ENCODE measurements around the gene NUDT3. TPM values are rescaled to one million over a fixed set of nuclear protein-coding genes. Genes with fewer than 3 reads are reported as not detected.

The NUDT3 gene
- total RNA-seq, 6 experiments from 2014 or later: 14.5 to 22.7 (median 16.7) TPM

DNA sequence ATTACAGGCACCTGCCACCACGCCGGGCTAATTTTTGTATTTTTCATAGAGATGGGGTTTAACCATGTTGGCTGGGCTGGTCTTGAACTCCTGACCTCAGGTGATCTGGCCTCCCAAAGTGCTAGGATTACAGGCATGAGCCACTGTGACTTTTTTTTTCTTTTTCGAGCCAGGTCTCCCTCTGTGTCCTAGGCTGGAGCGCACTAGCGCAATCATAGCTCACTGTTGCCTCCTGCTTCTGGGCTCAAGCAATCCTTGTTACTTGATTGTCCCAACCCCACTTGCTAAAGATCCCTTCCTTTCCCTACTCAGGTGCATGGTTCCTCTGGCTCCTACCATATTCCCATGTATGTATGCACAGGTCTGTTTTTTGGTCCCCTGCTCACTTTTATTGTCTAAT lies 116.3 kb downstream of the NUDT3 start:
- Histone ChIP-seq H3K4me3 (no peak overlapping the region), H3K27me3 (no peaks in the 10 kb centered on the region), H3K36me3 (peaks cover 0 to 7% (median 0%) of the 10 kb centered on the region in 4 donors), H3K27ac (no peak overlapping the region), H3K9me3 (no peaks in the 10 kb centered on the region), H3K4me1 (peaks cover 0 to 10% (median 3%) of the 10 kb centered on the region in 4 donors)
- no CpG with 5 or more reads among the region's 5 CpGs for WGBS (ENCODE audit: insufficient coverage, low coverage, low lambda C conversion rate, missing lambda C conversion rate)
- TF ChIP-seq, protein P1, sequence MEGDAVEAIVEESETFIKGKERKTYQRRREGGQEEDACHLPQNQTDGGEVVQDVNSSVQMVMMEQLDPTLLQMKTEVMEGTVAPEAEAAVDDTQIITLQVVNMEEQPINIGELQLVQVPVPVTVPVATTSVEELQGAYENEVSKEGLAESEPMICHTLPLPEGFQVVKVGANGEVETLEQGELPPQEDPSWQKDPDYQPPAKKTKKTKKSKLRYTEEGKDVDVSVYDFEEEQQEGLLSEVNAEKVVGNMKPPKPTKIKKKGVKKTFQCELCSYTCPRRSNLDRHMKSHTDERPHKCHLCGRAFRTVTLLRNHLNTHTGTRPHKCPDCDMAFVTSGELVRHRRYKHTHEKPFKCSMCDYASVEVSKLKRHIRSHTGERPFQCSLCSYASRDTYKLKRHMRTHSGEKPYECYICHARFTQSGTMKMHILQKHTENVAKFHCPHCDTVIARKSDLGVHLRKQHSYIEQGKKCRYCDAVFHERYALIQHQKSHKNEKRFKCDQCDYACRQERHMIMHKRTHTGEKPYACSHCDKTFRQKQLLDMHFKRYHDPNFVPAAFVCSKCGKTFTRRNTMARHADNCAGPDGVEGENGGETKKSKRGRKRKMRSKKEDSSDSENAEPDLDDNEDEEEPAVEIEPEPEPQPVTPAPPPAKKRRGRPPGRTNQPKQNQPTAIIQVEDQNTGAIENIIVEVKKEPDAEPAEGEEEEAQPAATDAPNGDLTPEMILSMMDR (IDR thresholded peaks at IDR 0.05): no peak
- TF ChIP-seq POLR2A (IDR thresholded peaks at IDR 0.05): no peak
- ATAC-seq (no peak), DNase-seq (no peak)
- intact Hi-C loops (cut with DNase I): no loop called here

DNA sequence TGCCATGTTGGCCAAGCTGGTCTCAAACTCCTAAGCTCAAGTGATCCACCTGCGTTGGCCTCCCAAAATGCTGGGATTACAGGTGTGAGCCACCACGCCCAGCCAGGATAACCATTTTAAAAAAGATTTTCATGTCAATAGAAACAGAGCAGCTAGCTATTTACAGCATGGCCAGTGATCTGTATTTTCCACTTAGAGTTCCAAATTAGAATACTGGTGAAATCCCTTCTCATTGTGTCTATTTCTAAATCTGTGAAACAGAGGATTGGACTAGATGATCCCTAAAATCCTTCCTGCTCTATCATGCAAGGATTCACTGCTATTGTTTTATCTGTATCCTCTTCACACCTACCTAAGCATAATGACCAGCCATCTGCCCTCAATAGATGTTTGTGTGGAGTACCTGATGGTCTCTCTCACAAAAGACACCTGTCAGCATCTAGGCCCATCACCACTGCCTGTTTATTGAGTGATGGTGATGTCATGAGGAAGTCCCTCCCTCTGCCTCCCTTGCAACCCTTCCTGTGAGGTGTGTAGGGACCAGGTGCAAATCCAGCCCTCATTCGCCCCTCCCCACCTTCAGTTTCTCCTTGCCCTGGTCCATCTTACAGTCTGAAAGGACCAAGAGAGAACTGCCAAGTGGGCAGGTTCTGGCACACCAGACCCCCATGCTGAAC lies 117.2 kb downstream of the NUDT3 start:
- Histone ChIP-seq H3K27ac (no peak overlapping the region), H3K4me3 (no peak overlapping the region), H3K4me1 (peaks cover 0 to 10% (median 3%) of the 10 kb centered on the region in 4 donors), H3K27me3 (no peaks in the 10 kb centered on the region), H3K36me3 (peaks cover 0 to 7% (median 0%) of the 10 kb centered on the region in 4 donors), H3K9me3 (no peaks in the 10 kb centered on the region)
- TF ChIP-seq, protein P1 (IDR thresholded peaks at IDR 0.05): no peak
- no peak for TF ChIP-seq POLR2A (IDR thresholded peaks at IDR 0.05)
- WGBS (ENCODE audit: insufficient coverage, low coverage, low lambda C conversion rate, missing lambda C conversion rate): 100% methylated on average over 3 of the region's 3 CpGs
- ATAC-seq (no peak), DNase-seq (no peak)
- intact Hi-C loops (cut with DNase I): no loop called here

DNA sequence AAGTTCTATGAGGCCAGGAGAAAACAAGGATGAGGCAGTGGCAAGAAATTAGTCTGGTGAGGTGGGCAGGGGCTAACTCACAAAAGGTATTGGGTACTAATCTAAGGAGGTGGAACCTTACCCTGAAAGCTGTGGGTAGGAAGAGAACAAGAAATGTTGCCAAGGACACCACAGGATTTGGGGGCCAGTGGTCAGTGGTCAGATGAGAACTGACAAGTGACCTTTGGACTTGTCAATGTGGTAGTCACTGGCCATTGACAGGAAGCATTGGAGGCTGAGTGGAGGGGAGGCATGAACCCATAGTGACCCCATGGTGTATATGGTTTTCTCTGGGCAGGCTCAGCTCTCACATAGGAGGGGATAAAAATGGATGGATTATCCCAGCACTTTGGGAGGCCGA lies 118.3 kb downstream of the NUDT3 start:
- Histone ChIP-seq H3K4me1 (peaks cover 0 to 10% (median 3%) of the 10 kb centered on the region in 4 donors), H3K27ac (no peak overlapping the region), H3K27me3 (no peaks in the 10 kb centered on the region), H3K4me3 (no peak overlapping the region), H3K9me3 (no peaks in the 10 kb centered on the region), H3K36me3 (peaks cover 0 to 2% (median 0%) of the 10 kb centered on the region in 4 donors)
- intact Hi-C loops (cut with DNase I): no loop called here
- WGBS (ENCODE audit: insufficient coverage, low coverage, low lambda C conversion rate, missing lambda C conversion rate): 100% methylated on average over 1 of the region's 1 CpG
- ATAC-seq (no peak), DNase-seq (no peak)
- TF ChIP-seq, protein P1 (IDR thresholded peaks at IDR 0.05): no peak
- TF ChIP-seq POLR2A (IDR thresholded peaks at IDR 0.05): no peak

DNA sequence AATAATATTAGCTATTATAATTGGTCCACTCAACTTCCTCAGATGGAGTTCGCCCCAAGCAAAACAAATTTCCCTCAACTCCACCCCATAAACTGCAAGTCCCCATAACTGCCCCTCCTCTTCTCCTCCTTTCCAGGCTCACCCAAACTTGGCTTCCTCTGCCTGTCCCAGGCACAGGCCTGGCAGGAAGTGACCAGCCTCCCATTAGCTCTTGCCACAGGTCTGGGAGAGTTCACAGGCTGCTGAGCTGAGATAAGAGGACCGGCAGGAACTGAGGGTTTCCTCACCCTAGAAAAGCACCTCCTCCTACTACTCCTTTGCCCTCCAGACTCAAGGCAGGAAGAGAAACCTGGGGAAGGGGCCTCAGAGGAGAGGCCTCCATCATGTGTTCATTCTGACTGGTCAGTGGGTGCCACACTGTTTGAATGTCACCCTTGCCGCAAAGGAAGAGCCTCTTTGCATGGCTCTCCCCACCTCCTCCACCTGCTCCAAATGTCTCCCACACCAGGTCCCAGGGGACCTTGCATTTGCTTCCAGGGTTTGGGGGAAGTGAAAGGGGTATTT lies 119.1 kb downstream of the NUDT3 start:
- WGBS (ENCODE audit: insufficient coverage, low coverage, low lambda C conversion rate, missing lambda C conversion rate): 35% methylated on average over 2 of the region's 3 CpGs

More for the DNA sequence above, 119.1 kb downstream of the NUDT3 start:
- intact Hi-C loops (cut with DNase I): no loop called here
- H3K27me3 ChIP-seq: no peaks in the 10 kb centered on the region
- peak; percentile 75 to 87 (median 83) for ATAC-seq
- no peak overlapping the region for H3K27ac ChIP-seq
- peak in 2 of 3 donors; percentile 60 to 67 for DNase-seq
- no peaks in the 10 kb centered on the region for H3K36me3 ChIP-seq
- H3K4me3 ChIP-seq: no peak overlapping the region
- TF ChIP-seq, protein P1 (IDR thresholded peaks at IDR 0.05): no peak
- TF ChIP-seq POLR2A (IDR thresholded peaks at IDR 0.05): no peak
- peaks cover 0 to 10% (median 3%) of the 10 kb centered on the region in 4 donors for H3K4me1 ChIP-seq
- H3K9me3 ChIP-seq: no peaks in the 10 kb centered on the region
